ENCODE data around the gene DACH1.
"Not testable (repeated sequence)": the region's sequence is repeated elsewhere in the genome, so short reads cannot be mapped to it uniquely, and the experiment has no call there.

Gene DACH1

GRCh38 chr13:71853725-71854124 is 13.3 kb downstream of the DACH1 start:
- TF ChIP-seq CTCF (IDR thresholded peaks at IDR 0.05; ENCODE audit: low read depth, low read length) = no peak
- no peak overlapping the region for H3K4me3 ChIP-seq (replicated peaks in 1 of 2; ENCODE audit: low read depth in 2 of 2, low read length in 2 of 2)
- DNase-seq (ENCODE audit: low read depth in 2 of 2) = no peak

GRCh38 chr13:71852736-71853135 is 14.3 kb downstream of the DACH1 start:
- TF ChIP-seq CTCF (IDR thresholded peaks at IDR 0.05; ENCODE audit: low read depth, low read length) = no peak
- no peak for DNase-seq (ENCODE audit: low read depth in 2 of 2)
- no peak overlapping the region for H3K4me3 ChIP-seq (replicated peaks in 1 of 2; ENCODE audit: low read depth in 2 of 2, low read length in 2 of 2)

GRCh38 chr13:71851498-71852409 is 15.2 kb downstream of the DACH1 start:
- H3K4me3 ChIP-seq (replicated peaks in 1 of 2; ENCODE audit: low read depth in 2 of 2, low read length in 2 of 2) = no peak overlapping the region
- DNase-seq (ENCODE audit: low read depth in 2 of 2) = no peak
- TF ChIP-seq CTCF (IDR thresholded peaks at IDR 0.05; ENCODE audit: low read depth, low read length) = no peak

- DNase-seq (ENCODE audit: low read depth in 2 of 2) = no peak
- no peak for TF ChIP-seq CTCF (IDR thresholded peaks at IDR 0.05; ENCODE audit: low read depth, low read length)
- H3K4me3 ChIP-seq (replicated peaks in 1 of 2; ENCODE audit: low read depth in 2 of 2, low read length in 2 of 2) = no peak overlapping the region
Measured at GRCh38 chr13:71842003-71842402, 25.0 kb downstream of the DACH1 start.

GRCh38 chr13:71838842-71839241 is 28.2 kb downstream of the DACH1 start:
- no peak for DNase-seq (ENCODE audit: low read depth in 2 of 2)
- TF ChIP-seq CTCF (IDR thresholded peaks at IDR 0.05; ENCODE audit: low read depth, low read length) = no peak
- H3K4me3 ChIP-seq (replicated peaks in 1 of 2; ENCODE audit: low read depth in 2 of 2, low read length in 2 of 2) = no peak overlapping the region

- DNase-seq (ENCODE audit: low read depth in 2 of 2); H3K4me3 ChIP-seq (replicated peaks in 1 of 2; ENCODE audit: low read depth in 2 of 2, low read length in 2 of 2): not testable (repeated sequence)
Measured at GRCh38 chr13:71837582-71837981, 29.4 kb downstream of the DACH1 start.

- TF ChIP-seq CTCF (IDR thresholded peaks at IDR 0.05; ENCODE audit: low read depth, low read length) = no peak
- H3K4me3 ChIP-seq (replicated peaks in 1 of 2; ENCODE audit: low read depth in 2 of 2, low read length in 2 of 2) = no peak overlapping the region
- DNase-seq (ENCODE audit: low read depth in 2 of 2) = no peak
Measured at GRCh38 chr13:71831716-71832115, 35.3 kb downstream of the DACH1 start.
